ENCODE measurements around the gene ANKDD1A. TPM values are rescaled to one million over a fixed set of nuclear protein-coding genes. Genes with fewer than 3 reads are reported as not detected.
A peak's percentile ranks its signal among the peaks of the same experiment; 100 is the strongest.

The ANKDD1A gene
- total RNA-seq, 1 experiment from 2014 or later, result 2.3 TPM

DNA sequence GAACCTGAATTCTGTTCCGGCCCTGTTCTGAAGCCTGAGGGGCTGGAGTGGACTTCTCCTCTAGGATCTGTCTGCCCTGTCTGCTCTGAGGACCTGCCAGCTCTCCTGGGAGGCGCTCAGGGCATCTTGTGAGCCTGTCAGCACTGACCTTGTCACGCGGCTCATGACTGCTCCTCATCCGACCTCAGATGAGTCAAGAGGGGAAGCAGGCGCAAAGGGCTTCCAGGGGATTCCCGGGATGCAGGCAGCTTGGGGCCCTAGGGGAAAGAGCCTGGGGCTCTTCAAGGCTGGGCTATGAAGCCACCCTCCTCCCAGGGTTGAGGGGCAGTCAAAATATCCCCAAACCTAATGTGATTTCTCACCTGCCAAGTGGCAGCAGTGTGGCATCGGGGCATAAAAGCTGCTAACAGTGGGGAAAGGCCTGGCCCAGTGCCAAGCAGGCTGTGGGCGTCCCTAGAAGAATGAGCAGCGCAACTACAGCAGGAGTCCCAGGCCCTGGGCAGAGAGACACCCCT is 27.6 kb upstream of the ANKDD1A start:
- Histone ChIP-seq H3K36me3 (ENCODE audit: insufficient read depth, low read length, poor library complexity, severe bottlenecking) (no peaks in the 10 kb centered on the region), H3K9me3 (ENCODE audit: low read depth, low read length, poor library complexity, severe bottlenecking) (no peaks in the 10 kb centered on the region), H3K4me1 (ENCODE audit: insufficient read depth, low read length, poor library complexity, severe bottlenecking) (peaks cover 25% of the 10 kb centered on the region), H3K27ac (ENCODE audit: low read depth, low read length, poor library complexity, severe bottlenecking) (no peak overlapping the region), H3K4me3 (ENCODE audit: low read depth, low read length, poor library complexity, severe bottlenecking) (no peak overlapping the region), H3K27me3 (replicated peaks; ENCODE audit: insufficient read depth, low read depth, low read length, poor library complexity) (no peaks in the 10 kb centered on the region)
- TF ChIP-seq EZH2 (IDR thresholded peaks at IDR 0.05; ENCODE audit: borderline replicate concordance, low read depth, low read length, poor library complexity, severe bottlenecking) (no peak), CTCF (conservative IDR thresholded peaks at IDR 0.05; ENCODE audit: low read depth, low read length) (no peak)
- DNase-seq (ENCODE audit: low spot score), result peak; percentile 56
- CTCF ChIA-PET, result no interaction called here
- BruUV-seq (replicated peaks), result no TSS peak
- POLR2A ChIA-PET (ENCODE audit: low non-redundant PET), result no interaction called here
- intact Hi-C loops (cut with micrococcal nuclease; ENCODE audit: unreplicated experiment), result no loop called here

DNA sequence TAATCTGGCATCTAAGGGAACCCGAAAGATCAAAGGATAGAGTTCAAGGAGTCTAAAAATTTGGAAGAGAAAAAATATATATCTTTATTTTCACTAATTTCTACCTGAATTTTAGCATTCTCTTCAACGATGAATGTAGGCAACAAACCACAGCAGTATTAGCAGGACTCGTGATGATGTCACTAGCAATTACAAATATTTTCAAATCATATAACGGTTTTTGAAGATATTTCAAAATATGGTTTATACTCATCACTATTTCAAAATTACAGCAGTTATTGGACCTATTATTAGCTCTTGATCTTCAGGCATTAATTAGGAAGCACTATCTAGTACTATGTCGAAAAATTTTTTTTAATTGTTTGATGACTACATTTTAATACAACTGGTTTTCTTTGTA is 27.0 kb upstream of the ANKDD1A start:
- Histone ChIP-seq H3K4me1 (ENCODE audit: insufficient read depth, low read length, poor library complexity, severe bottlenecking) (peaks cover 25% of the 10 kb centered on the region), H3K4me3 (ENCODE audit: low read depth, low read length, poor library complexity, severe bottlenecking) (no peak overlapping the region), H3K27ac (ENCODE audit: low read depth, low read length, poor library complexity, severe bottlenecking) (no peak overlapping the region), H3K36me3 (ENCODE audit: insufficient read depth, low read length, poor library complexity, severe bottlenecking) (no peaks in the 10 kb centered on the region), H3K27me3 (replicated peaks; ENCODE audit: insufficient read depth, low read depth, low read length, poor library complexity) (no peaks in the 10 kb centered on the region), H3K9me3 (ENCODE audit: low read depth, low read length, poor library complexity, severe bottlenecking) (no peaks in the 10 kb centered on the region)
- ChIA-PET CTCF (no interaction called here), POLR2A (ENCODE audit: low non-redundant PET) (no interaction called here)
- intact Hi-C loops (cut with micrococcal nuclease; ENCODE audit: unreplicated experiment), result no loop called here
- no peak for DNase-seq (ENCODE audit: low spot score)
- BruUV-seq (replicated peaks), result no TSS peak
- TF ChIP-seq CTCF (conservative IDR thresholded peaks at IDR 0.05; ENCODE audit: low read depth, low read length), result no peak
- TF ChIP-seq EZH2 (IDR thresholded peaks at IDR 0.05; ENCODE audit: borderline replicate concordance, low read depth, low read length, poor library complexity, severe bottlenecking), result no peak

GRCh38 chr15:64888336-64888735 is 23.4 kb upstream of the ANKDD1A start:
- H3K4me1 ChIP-seq (ENCODE audit: insufficient read depth, low read length, poor library complexity, severe bottlenecking), result peaks cover 26% of the 10 kb centered on the region
- CTCF ChIA-PET, result no interaction called here

More at GRCh38 chr15:64888336-64888735, 23.4 kb upstream of the ANKDD1A start:
- Histone ChIP-seq H3K27ac (ENCODE audit: low read depth, low read length, poor library complexity, severe bottlenecking) (no peak overlapping the region), H3K4me3 (ENCODE audit: low read depth, low read length, poor library complexity, severe bottlenecking) (no peak overlapping the region), H3K27me3 (replicated peaks; ENCODE audit: insufficient read depth, low read depth, low read length, poor library complexity) (no peaks in the 10 kb centered on the region), H3K36me3 (ENCODE audit: insufficient read depth, low read length, poor library complexity, severe bottlenecking) (no peaks in the 10 kb centered on the region), H3K9me3 (ENCODE audit: low read depth, low read length, poor library complexity, severe bottlenecking) (no peaks in the 10 kb centered on the region)
- intact Hi-C loops (cut with micrococcal nuclease; ENCODE audit: unreplicated experiment), result no loop called here
- no peak for TF ChIP-seq CTCF (conservative IDR thresholded peaks at IDR 0.05; ENCODE audit: low read depth, low read length)
- TF ChIP-seq EZH2 (IDR thresholded peaks at IDR 0.05; ENCODE audit: borderline replicate concordance, low read depth, low read length, poor library complexity, severe bottlenecking), result no peak
- POLR2A ChIA-PET (ENCODE audit: low non-redundant PET), result no interaction called here
- DNase-seq (ENCODE audit: low spot score), result no peak
- no TSS peak for BruUV-seq (replicated peaks)
